Stimulated activated naive CD8-positive, alpha-beta T cell treated with anti-CD3 and anti-CD28 coated beads, Interleukin-15, Interleukin-2, amounts not matched to agents 100 ng/mL and 50 ng/mL, for 24 hours (primary cell): ENCODE measurements around the gene SETD6.

Experiments used
- H3K27ac Mint-ChIP-seq: one replicate; pipeline ENCODE4 v1.8.0; 2021; ENCODE audit warnings: mild to moderate bottlenecking, mixed read lengths
- H3K27me3 Mint-ChIP-seq: one replicate; pipeline ENCODE4 v1.8.0; 2021; ENCODE audit warnings: mixed read lengths
- H3K36me3 Mint-ChIP-seq: one replicate; pipeline ENCODE4 v1.8.0; 2021; ENCODE audit warnings: low read depth, mixed read lengths
- H3K4me1 Mint-ChIP-seq: one replicate; pipeline ENCODE4 v1.8.0; 2021; ENCODE audit warnings: low read depth, mixed read lengths
- H3K4me3 Mint-ChIP-seq: one replicate; pipeline ENCODE4 v1.8.0; 2021; ENCODE audit warnings: mild to moderate bottlenecking, mixed read lengths
- H3K9me3 Mint-ChIP-seq: one replicate; pipeline ENCODE4 v1.8.0; 2021; ENCODE audit warnings: mixed read lengths

Gene SETD6

GRCh38 chr16:58510097-58510775, 5.1 kb upstream of the SETD6 start:
- H3K27ac Mint-ChIP-seq = no peak overlapping the region

DNA sequence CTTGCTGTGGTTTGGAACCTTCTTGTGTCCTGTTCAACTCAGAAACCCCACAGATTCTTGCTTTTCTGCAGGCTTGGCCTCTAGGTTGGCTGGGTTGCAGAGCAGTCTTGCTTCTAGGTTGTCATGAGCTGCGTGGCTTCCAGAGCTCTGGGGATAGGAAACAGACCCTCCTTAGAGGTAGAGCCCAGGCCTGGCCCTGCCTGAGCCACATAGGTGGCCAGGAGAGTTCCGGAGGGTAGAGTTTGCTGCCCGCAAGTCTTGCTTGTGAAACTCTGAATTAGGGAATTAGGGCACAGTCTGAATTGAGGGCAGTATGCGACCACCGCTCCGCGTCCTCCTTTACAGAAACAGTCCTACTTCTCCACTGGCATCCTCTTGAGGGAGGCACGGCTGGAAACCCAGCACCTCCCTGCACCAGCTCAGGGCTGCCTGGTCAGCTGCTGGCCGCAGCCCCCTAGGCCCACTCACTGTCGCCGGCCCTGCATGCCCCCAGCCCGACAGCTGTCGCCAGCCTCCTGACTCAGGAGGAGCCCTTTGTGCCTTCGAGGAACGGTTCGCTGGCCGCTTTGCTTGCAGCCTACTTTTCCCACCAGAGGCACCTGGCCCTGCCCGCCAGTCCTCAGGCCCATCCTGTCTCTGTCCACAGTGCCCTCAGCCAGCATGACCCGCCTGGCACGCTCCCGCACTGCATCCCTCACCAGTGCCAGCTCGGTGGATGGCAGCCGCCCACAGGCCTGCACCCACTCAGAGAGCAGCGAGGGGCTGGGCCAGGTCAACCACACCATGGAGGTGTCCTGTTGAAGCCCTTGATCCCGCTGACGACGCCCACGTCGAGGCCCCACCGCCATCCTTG, 4.3 kb upstream of the SETD6 start:
- Mint-ChIP-seq H3K4me3 (no peak overlapping the region), H3K36me3 (peaks cover 10% of the 10 kb centered on the region), H3K27ac (no peak overlapping the region), H3K9me3 (no peaks in the 10 kb centered on the region), H3K4me1 (peaks cover 20% of the 10 kb centered on the region), H3K27me3 (no peaks in the 10 kb centered on the region)

More at GRCh38 chr16:58510097-58510775, 5.1 kb upstream of the SETD6 start:
- Mint-ChIP-seq H3K27me3 (no peaks in the 10 kb centered on the region), H3K4me1 (peaks cover 20% of the 10 kb centered on the region), H3K9me3 (no peaks in the 10 kb centered on the region), H3K4me3 (no peak overlapping the region), H3K36me3 (peaks cover 10% of the 10 kb centered on the region)

GRCh38 chr16:58511933-58512815, 3.1 kb upstream of the SETD6 start:
- Mint-ChIP-seq H3K9me3 (no peaks in the 10 kb centered on the region), H3K27me3 (no peaks in the 10 kb centered on the region), H3K4me3 (no peak overlapping the region), H3K4me1 (peaks cover 31% of the 10 kb centered on the region), H3K27ac (no peak overlapping the region), H3K36me3 (peaks cover 17% of the 10 kb centered on the region)

GRCh38 chr16:58513874-58514273, 1.4 kb upstream of the SETD6 start:
- Mint-ChIP-seq H3K27ac (peak overlapping the region; percentile 14), H3K36me3 (peaks cover 31% of the 10 kb centered on the region), H3K4me1 (peaks cover 41% of the 10 kb centered on the region), H3K27me3 (no peaks in the 10 kb centered on the region), H3K9me3 (no peaks in the 10 kb centered on the region), H3K4me3 (peak overlapping the region; percentile 64)

DNA sequence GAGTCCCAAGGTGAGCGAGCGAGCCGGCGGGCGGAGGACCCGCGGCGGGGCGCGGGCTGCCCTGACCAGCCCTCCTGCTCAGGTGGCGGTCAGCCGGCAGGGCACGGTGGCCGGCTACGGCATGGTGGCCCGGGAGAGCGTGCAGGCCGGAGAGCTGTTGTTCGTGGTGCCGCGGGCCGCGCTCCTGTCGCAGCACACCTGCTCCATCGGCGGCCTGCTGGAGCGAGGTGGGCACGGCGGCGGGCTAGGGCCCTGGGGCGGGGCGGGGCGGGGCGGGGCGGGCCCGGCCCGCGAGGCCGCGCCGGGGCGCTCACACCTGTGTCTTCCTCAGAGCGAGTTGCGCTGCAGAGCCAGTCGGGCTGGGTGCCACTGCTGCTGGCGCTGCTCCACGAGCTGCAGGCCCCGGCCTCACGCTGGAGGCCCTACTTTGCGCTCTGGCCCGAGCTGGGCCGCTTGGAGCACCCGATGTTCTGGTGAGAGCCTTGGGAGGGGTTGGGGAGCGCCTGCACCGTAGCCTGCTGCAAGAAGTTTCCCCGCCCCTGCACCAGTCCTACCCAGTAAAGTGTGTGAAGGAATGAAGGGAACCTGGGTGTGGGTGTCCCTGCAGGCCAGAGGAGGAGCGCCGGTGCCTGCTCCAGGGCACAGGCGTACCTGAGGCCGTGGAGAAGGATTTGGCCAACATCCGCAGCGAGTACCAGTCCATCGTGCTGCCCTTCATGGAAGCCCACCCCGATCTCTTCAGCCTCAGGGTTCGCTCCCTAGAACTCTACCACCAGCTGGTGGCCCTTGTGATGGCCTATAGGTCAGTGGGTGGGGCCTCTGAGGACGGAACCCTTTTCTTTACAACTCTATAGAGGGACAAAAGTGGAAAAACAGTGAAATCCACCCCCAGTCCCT, 802 bp downstream of the SETD6 start:
- Mint-ChIP-seq H3K27ac (peak overlapping the region; percentile 61), H3K36me3 (peaks cover 51% of the 10 kb centered on the region), H3K4me3 (peak overlapping the region; percentile 90), H3K4me1 (peaks cover 47% of the 10 kb centered on the region), H3K9me3 (no peaks in the 10 kb centered on the region), H3K27me3 (no peaks in the 10 kb centered on the region)

DNA sequence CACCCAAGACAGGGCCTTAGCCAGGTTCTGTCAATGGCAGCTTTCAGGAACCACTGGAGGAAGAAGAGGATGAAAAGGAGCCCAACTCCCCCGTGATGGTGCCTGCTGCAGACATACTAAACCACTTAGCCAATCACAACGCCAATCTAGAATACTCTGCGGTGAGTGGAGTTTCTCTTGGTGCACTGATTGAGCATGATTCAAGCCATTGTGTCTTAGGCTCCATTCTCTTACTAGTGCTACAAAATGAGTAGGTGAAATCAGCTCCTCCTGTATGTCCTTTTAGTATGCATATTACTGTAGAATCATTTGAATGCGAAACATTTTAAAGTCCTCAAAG, 1.4 kb downstream of the SETD6 start:
- Mint-ChIP-seq H3K4me3 (peak overlapping the region; percentile 90), H3K27ac (peak overlapping the region; percentile 29), H3K36me3 (peaks cover 56% of the 10 kb centered on the region), H3K4me1 (peaks cover 47% of the 10 kb centered on the region), H3K9me3 (no peaks in the 10 kb centered on the region), H3K27me3 (no peaks in the 10 kb centered on the region)

DNA sequence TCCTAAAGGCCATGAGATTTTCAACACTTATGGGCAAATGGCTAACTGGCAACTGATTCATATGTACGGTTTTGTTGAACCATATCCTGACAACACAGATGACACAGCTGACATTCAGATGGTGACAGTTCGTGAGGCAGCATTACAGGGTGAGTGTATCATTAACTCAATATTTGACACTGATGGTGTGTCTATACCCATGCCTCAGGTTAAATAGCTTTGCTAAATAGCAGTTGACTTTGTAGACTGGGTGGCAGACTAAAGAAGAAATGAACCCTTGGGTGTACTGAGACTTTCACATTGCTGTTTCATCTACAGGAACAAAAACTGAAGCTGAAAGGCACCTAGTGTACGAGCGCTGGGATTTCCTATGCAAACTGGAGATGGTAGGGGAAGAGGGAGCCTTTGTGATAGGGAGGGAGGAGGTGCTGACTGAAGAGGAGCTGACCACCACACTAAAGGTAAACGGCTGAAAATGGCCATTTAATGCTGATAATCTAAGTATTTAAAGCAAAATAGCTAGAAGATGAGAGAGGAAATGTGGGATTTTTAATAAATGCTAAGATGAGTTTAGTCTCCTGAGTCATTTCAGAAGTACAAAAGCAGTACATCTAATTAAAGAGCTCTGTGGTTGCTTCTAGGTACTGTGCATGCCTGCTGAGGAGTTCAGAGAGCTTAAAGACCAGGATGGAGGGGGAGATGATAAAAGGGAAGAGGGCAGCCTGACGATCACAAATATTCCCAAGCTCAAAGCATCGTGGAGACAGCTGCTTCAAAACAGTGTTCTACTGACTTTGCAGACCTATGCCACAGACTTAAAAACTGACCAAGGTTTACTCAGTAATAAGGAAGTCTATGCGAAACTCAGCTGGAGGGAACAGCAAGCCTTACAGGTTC, 3.0 kb downstream of the SETD6 start:
- H3K27me3 Mint-ChIP-seq = no peaks in the 10 kb centered on the region
- H3K4me3 Mint-ChIP-seq = peak overlapping the region; percentile 37
- peaks cover 40% of the 10 kb centered on the region for H3K4me1 Mint-ChIP-seq
- H3K36me3 Mint-ChIP-seq = peaks cover 68% of the 10 kb centered on the region
- no peaks in the 10 kb centered on the region for H3K9me3 Mint-ChIP-seq
- H3K27ac Mint-ChIP-seq = peak overlapping the region; percentile 63

DNA sequence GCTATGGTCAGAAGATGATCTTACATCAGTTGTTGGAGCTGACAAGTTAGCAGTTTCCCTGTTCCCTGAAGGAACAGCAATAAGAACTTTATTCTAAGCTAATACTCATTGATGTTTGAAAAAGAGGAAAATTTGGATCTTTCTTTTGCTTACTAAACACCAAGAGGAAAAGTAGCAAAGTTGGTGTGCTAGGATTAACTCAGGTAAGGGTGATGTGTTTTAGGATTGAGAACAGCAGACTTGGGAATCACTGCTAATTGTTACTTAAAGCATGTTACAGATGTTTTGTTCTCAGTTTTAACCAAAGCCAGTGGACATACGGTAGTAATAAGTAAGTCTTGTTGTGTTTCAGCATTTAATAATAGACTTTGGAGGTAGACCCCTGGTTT, 3.7 kb downstream of the SETD6 start:
- Mint-ChIP-seq H3K36me3 (peaks cover 70% of the 10 kb centered on the region), H3K4me1 (peaks cover 34% of the 10 kb centered on the region), H3K4me3 (no peak overlapping the region), H3K9me3 (no peaks in the 10 kb centered on the region), H3K27me3 (no peaks in the 10 kb centered on the region), H3K27ac (no peak overlapping the region)

DNA sequence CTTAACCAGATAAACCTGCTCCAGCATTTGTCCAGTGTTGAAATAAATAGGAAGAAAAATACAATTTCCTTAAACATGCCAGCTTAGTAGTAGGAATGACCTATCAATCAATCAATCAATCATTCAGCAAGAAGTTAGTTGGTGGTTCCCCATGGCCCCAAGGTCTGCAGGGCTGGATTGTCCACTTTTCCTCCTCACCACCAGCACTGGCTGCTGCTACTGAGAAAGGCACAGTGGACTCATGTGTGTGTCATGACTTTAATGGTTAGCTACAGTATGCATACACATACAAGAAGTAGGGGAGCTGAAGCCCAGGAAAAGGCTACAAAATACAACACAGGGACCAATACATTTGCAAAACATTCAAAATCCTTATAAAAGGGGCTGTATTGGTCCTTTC, 4.4 kb downstream of the SETD6 start:
- H3K36me3 Mint-ChIP-seq = peaks cover 74% of the 10 kb centered on the region
- H3K27me3 Mint-ChIP-seq = no peaks in the 10 kb centered on the region
- peak overlapping the region; percentile 31 for H3K27ac Mint-ChIP-seq

DNA sequence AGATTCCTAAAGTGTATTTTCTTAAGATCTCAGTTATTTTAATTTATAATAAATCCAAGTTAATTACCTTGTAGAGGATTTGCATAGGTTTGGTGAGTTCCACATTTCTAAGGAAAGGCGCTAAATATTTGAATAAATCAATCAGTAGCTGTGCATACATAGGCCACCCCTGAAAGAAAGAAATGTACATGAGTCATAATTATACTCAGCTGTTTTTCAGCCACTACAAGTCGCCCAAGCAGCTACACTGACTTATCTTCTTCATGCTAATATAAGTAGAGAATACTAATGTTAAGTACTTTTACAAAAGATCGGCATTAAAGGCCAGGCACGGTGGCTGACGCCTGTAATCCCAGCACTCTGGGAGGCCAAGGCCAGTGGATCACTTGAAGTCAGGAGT, 14.9 kb downstream of the SETD6 start:
- H3K36me3 Mint-ChIP-seq = peaks cover 79% of the 10 kb centered on the region
- no peaks in the 10 kb centered on the region for H3K4me1 Mint-ChIP-seq
- no peak overlapping the region for H3K27ac Mint-ChIP-seq
- H3K4me3 Mint-ChIP-seq = no peak overlapping the region
- H3K27me3 Mint-ChIP-seq = no peaks in the 10 kb centered on the region
- H3K9me3 Mint-ChIP-seq = no peaks in the 10 kb centered on the region

More for the DNA sequence above, 4.4 kb downstream of the SETD6 start:
- no peak overlapping the region for H3K4me3 Mint-ChIP-seq
- H3K4me1 Mint-ChIP-seq = peaks cover 31% of the 10 kb centered on the region
- H3K9me3 Mint-ChIP-seq = no peaks in the 10 kb centered on the region

- no peak overlapping the region for H3K27ac Mint-ChIP-seq
- peaks cover 84% of the 10 kb centered on the region for H3K36me3 Mint-ChIP-seq
Measured at GRCh38 chr16:58532414-58532813, 17.1 kb downstream of the SETD6 start.

DNA sequence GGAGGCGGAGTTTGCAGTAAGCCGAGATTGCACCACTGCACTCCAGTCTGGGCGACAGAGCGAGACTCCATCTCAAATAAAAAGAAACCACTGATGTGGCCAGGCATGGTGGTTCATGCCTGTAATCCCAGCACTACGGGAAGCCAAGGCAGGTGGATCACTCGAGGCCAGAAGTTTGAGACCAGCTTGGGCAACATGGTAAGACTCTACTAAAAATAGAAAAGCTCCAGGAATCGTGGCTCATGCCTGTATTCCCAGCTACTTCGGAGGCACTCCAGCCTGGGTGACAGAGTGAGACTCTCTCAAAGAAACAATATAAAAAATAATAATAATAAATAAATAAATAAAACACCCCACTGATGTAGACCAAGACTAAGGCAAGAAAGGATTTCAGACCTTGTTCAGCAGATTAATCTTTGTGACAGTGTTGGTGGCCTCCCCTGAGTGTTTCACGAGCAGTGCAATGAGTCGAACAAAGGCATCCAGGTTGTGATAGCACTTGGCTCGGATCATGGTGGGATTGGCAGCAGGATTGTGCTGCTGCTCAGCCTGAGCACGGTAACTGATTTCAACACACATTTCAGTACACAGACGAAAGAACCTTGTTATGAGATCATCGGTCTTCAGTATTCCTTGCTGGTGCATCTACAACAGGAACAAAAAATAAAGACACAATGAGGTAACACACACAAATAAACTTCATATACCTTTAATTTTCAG, 18.6 kb downstream of the SETD6 start:
- Mint-ChIP-seq H3K36me3 (peaks cover 89% of the 10 kb centered on the region), H3K9me3 (no peaks in the 10 kb centered on the region), H3K27ac (no peak overlapping the region), H3K4me1 (no peaks in the 10 kb centered on the region), H3K4me3 (no peak overlapping the region), H3K27me3 (no peaks in the 10 kb centered on the region)

More at GRCh38 chr16:58532414-58532813, 17.1 kb downstream of the SETD6 start:
- Mint-ChIP-seq H3K27me3 (no peaks in the 10 kb centered on the region), H3K9me3 (no peaks in the 10 kb centered on the region), H3K4me1 (no peaks in the 10 kb centered on the region), H3K4me3 (no peak overlapping the region)

- Mint-ChIP-seq H3K27ac (peak overlapping the region; percentile 4), H3K27me3 (no peaks in the 10 kb centered on the region)
Measured at GRCh38 chr16:58535100-58535499, 19.8 kb downstream of the SETD6 start.

More at GRCh38 chr16:58535100-58535499, 19.8 kb downstream of the SETD6 start:
- Mint-ChIP-seq H3K36me3 (peaks cover 91% of the 10 kb centered on the region), H3K9me3 (no peaks in the 10 kb centered on the region), H3K4me1 (no peaks in the 10 kb centered on the region), H3K4me3 (no peak overlapping the region)
